Smooth muscle cell of the brain vasculature (primary cell): ENCODE results near the gene DLG5.

Experiments used
- DNase-seq: peaks from one replicate; pipeline ENCODE4 v3.0.0-alpha.2; 2012; ENCODE audit warnings: low read depth, low spot score

Gene DLG5

GRCh38 chr10:77844713-77845445 is 81.7 kb downstream of the DLG5 start:
- peak; percentile 24 for DNase-seq

GRCh38 chr10:77844177-77844576 is 82.4 kb downstream of the DLG5 start:
- no peak for DNase-seq

GRCh38 chr10:77843264-77843663 is 83.3 kb downstream of the DLG5 start:
- DNase-seq, result no peak

- DNase-seq, result no peak
Measured at GRCh38 chr10:77842652-77843212, 83.8 kb downstream of the DLG5 start.

GRCh38 chr10:77841711-77842375 is 84.7 kb downstream of the DLG5 start:
- DNase-seq, result no peak

- DNase-seq, result no peak
Measured at GRCh38 chr10:77840636-77841035, 85.9 kb downstream of the DLG5 start.

GRCh38 chr10:77837925-77838595 is 88.5 kb downstream of the DLG5 start:
- DNase-seq, result no peak

GRCh38 chr10:77837248-77837924 is 89.2 kb downstream of the DLG5 start:
- DNase-seq, result no peak

- no peak for DNase-seq
Measured at GRCh38 chr10:77836299-77836820, 90.2 kb downstream of the DLG5 start.

- DNase-seq, result no peak
Measured at GRCh38 chr10:77835669-77836086, 90.9 kb downstream of the DLG5 start.

- no peak for DNase-seq
Measured at GRCh38 chr10:77834943-77835668, 91.4 kb downstream of the DLG5 start.

GRCh38 chr10:77834540-77834939 is 92.0 kb downstream of the DLG5 start:
- no peak for DNase-seq

- DNase-seq, result no peak
Measured at GRCh38 chr10:77833792-77834191, 92.8 kb downstream of the DLG5 start.

GRCh38 chr10:77833225-77833624 is 93.3 kb downstream of the DLG5 start:
- no peak for DNase-seq

GRCh38 chr10:77832238-77832637 is 94.3 kb downstream of the DLG5 start:
- DNase-seq, result no peak

- no peak for DNase-seq
Measured at GRCh38 chr10:77829356-77829755, 97.2 kb downstream of the DLG5 start.

GRCh38 chr10:77828377-77828776 is 98.2 kb downstream of the DLG5 start:
- no peak for DNase-seq

- DNase-seq, result no peak
Measured at GRCh38 chr10:77827366-77827765, 99.2 kb downstream of the DLG5 start.

- DNase-seq, result no peak
Measured at GRCh38 chr10:77825965-77826364, 100.6 kb downstream of the DLG5 start.

GRCh38 chr10:77824908-77825307 is 101.6 kb downstream of the DLG5 start:
- no peak for DNase-seq
